Kidney epithelial cell (primary cell): ENCODE measurements around the gene HS3ST5. TPM values are rescaled to one million over a fixed set of nuclear protein-coding genes. Genes with fewer than 3 reads are reported as not detected.

Source experiments
- DNase-seq: peaks from one replicate; pipeline ENCODE4 v3.0.0-alpha.2; 2010; ENCODE audit warnings: low read depth
- H3K27me3 ChIP-seq: 2 replicates; pipeline ENCODE4 v1.6.0; 2011; ENCODE audit warnings: low read length; ENCODE audit not compliant: control insufficient read depth, insufficient read depth
- H3K36me3 ChIP-seq: 2 replicates; pipeline ENCODE4 v1.5.1; 2011; ENCODE audit warnings: low read length; ENCODE audit not compliant: control insufficient read depth, insufficient read depth
- H3K4me3 ChIP-seq: 2 replicates; pipeline ENCODE4 v1.5.1; 2011; ENCODE audit warnings: low read depth, mild to moderate bottlenecking, control low read depth, low read length
- total RNA-seq: library from RNA; depleted of rRNA; stranded (reverse); fragments of >200 nt; gene quantifications from 2 replicates; pipeline ENCODE4 v1.2.3, GENCODE V29; 2015
- TF ChIP-seq, protein P1 (sequence below): IDR thresholded peaks from 2 replicates; pipeline ENCODE4 v1.5.1; 2011; ENCODE audit warnings: mild to moderate bottlenecking, moderate library complexity, low read length, control low read depth, inconsistent platforms; ENCODE audit not compliant: insufficient read depth, poor library complexity, severe bottlenecking

Gene HS3ST5
- total RNA-seq, 1 donor from 2014 or later: 0.25 TPM

DNA sequence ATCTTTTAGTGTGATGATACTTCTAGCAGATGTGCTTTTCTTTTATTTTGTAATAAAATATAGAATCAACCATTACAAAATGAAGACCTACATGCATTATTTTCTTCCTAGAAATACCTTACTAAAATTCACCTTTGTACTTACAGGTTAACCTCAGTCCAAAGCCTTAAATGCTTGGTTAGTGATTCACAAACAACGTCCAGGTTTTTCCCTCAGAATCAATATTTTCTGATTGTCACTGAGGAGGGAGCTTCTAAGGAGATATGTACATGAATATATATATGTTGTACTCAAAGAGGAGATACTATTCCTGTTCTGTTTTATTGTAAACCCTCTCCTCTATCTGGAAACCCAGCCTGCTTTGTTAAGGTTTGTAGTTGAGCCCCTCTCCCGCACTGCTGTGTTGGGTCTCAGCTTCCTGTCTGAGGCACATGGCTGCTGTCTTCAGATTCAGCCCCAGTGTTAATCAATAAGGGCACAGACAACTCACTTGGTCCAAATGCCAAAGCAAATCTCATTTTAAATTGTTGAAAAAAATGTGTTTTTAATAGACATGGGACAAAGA, 33.9 kb upstream of the HS3ST5 start:
- H3K4me3 ChIP-seq: no peak overlapping the region
- TF ChIP-seq, protein P1, sequence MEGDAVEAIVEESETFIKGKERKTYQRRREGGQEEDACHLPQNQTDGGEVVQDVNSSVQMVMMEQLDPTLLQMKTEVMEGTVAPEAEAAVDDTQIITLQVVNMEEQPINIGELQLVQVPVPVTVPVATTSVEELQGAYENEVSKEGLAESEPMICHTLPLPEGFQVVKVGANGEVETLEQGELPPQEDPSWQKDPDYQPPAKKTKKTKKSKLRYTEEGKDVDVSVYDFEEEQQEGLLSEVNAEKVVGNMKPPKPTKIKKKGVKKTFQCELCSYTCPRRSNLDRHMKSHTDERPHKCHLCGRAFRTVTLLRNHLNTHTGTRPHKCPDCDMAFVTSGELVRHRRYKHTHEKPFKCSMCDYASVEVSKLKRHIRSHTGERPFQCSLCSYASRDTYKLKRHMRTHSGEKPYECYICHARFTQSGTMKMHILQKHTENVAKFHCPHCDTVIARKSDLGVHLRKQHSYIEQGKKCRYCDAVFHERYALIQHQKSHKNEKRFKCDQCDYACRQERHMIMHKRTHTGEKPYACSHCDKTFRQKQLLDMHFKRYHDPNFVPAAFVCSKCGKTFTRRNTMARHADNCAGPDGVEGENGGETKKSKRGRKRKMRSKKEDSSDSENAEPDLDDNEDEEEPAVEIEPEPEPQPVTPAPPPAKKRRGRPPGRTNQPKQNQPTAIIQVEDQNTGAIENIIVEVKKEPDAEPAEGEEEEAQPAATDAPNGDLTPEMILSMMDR: no peak
- H3K36me3 ChIP-seq: no peaks in the 10 kb centered on the region
- no peak for DNase-seq
- H3K27me3 ChIP-seq: no peaks in the 10 kb centered on the region

DNA sequence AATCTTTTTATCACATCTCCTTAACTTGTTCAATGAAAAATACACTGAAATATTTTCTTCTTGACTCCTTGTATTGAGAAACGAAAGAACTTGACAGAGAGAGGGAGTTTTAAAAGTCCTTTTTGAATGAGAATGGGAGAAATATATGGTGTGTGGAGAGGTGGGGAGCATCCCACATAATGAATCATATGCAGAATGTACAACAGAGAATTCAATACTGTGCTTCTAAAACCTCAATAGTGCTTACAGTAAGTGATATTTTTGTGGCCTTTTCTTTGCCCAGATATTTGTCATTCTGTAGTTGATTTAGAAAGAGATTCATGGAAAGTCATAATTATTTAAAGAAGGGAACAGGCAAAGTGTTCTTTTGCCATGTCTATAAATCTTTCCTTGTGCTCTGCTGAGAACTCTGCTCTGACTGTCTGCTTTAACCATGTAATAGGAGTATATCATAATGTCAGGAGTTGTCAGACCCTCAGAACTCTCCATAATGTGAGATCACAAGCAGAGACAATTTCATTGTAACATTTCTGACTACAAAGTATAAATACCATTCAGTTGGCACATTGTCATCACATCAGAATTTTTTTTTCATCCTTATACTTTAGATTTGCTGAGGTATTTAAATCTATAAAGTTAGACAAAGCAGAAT, 32.8 kb upstream of the HS3ST5 start:
- no peak for DNase-seq
- H3K36me3 ChIP-seq: no peaks in the 10 kb centered on the region
- no peak overlapping the region for H3K4me3 ChIP-seq
- TF ChIP-seq, protein P1: no peak
- no peaks in the 10 kb centered on the region for H3K27me3 ChIP-seq

DNA sequence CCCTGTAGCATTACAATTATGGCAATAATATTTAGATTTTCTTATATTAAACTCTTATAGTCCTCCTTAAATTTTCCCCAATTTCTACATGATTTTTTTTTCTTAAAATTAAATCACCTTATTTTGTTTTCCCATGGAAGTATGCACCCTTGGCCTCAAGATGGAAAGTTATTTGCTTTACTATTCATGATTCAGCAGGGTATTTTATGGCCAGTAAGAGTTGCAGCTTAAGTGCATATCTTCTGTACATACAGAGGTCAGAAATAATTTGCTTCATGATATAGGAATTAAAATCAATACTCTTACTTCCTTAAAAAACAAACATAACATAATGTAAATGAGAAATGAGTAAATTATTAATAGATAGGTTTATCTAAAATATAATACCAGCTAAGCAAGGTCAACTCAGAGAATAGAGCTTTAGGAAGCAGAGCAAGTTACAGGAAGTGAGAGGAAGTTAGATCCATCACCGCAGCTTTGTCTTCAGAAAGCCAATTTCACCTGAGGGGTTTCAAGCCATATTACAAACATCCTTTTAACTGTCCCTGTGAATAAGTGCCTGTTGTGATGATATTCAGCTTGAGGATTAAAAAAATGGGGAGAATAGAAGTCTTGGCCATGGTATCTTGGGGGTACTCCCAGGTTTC, 24.6 kb upstream of the HS3ST5 start:
- DNase-seq: no peak
- TF ChIP-seq, protein P1: no peak
- no peak overlapping the region for H3K4me3 ChIP-seq
- H3K36me3 ChIP-seq: no peaks in the 10 kb centered on the region
- no peaks in the 10 kb centered on the region for H3K27me3 ChIP-seq

DNA sequence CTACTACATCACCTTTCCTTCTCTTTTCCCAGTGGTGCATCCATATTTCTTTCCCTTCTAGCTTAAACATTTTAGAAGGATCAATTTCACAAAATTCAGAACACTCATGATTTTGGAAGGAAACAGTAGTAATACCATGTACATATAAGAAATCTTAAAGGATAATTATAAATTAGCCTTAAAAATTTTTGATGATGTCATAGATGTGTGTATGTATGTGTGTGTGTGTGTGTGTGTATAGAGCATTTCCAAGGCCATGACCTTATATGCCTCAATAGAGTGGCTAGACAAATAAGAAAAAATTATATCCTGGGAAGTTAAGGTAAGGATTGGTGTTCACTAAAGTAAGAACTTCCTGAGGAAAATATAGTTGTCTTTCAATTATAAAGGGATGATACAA, 24.1 kb upstream of the HS3ST5 start:
- DNase-seq: no peak
- Histone ChIP-seq H3K4me3 (no peak overlapping the region), H3K36me3 (no peaks in the 10 kb centered on the region), H3K27me3 (no peaks in the 10 kb centered on the region)
- TF ChIP-seq, protein P1: no peak

DNA sequence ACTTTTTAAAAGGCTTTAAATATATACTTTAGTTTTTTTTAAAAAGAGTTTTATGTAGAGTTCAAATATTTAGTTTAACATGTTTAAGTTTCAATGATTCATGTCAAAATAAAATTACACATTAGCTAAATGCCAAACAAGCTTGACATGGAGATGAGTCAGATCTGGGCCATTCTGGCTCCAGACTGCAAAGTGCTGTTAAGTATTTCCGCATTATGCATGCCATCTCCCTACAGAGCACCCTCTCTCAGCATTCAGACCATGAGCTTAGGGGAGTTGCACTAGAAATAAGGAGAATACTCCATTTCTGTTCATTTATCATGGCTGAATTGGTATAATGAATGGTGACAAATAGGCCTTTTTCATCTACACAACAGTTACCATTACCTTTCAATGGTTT, 21.5 kb upstream of the HS3ST5 start:
- H3K27me3 ChIP-seq: no peaks in the 10 kb centered on the region
- peak; percentile 57 for DNase-seq
- TF ChIP-seq, protein P1: no peak
- H3K36me3 ChIP-seq: no peaks in the 10 kb centered on the region
- H3K4me3 ChIP-seq: no peak overlapping the region

DNA sequence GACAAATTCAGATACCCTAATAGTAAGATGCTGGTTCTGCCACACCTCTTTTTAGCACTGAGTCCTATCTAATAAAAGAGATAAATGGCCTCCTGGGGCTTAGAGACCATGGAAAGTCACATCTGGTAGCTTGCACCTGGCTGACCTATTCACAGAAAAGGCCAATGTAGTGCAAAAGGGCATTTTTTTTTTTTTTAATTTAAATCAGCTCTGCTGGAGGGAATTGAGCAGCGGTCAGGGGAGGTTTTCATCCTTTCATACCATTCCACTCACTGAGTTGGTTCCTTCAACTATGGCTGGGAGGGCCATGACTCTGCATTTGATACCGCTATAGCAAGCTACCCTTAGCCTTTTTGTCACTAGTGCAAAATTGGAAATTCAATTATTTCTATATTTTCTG, 20.1 kb upstream of the HS3ST5 start:
- Histone ChIP-seq H3K36me3 (no peaks in the 10 kb centered on the region), H3K4me3 (no peak overlapping the region), H3K27me3 (no peaks in the 10 kb centered on the region)
- DNase-seq: no peak
- TF ChIP-seq, protein P1: no peak
